IPS-18a (cell line): ENCODE measurements around the gene PRKCA.

ENCODE experiments used
- H3K27ac ChIP-seq: one replicate; pipeline ENCODE4 v1.5.1; 2013; ENCODE audit warnings: low read length
- H3K27me3 ChIP-seq: one replicate; pipeline ENCODE4 v1.6.1; 2013; ENCODE audit warnings: mild to moderate bottlenecking, low read length; ENCODE audit not compliant: control insufficient read depth, insufficient read depth
- H3K36me3 ChIP-seq: one replicate; pipeline ENCODE4 v1.6.1; 2013; ENCODE audit warnings: low read depth, low read length; ENCODE audit not compliant: control insufficient read depth
- H3K4me1 ChIP-seq: one replicate; pipeline ENCODE4 v1.6.1; 2013; ENCODE audit warnings: low read depth, low read length; ENCODE audit not compliant: control insufficient read depth
- H3K4me3 ChIP-seq: one replicate; pipeline ENCODE4 v1.5.1; 2013; ENCODE audit warnings: low read length
- H3K9ac ChIP-seq: one replicate; pipeline ENCODE4 v1.6.1; 2013; ENCODE audit warnings: mild to moderate bottlenecking, low read length, moderate library complexity
- H3K9me3 ChIP-seq: one replicate; pipeline ENCODE4 v1.6.1; 2013; ENCODE audit warnings: low read depth, low read length; ENCODE audit not compliant: control insufficient read depth

Gene PRKCA

GRCh38 chr17:66583112-66583748, 280.8 kb downstream of the PRKCA start:
- no peak overlapping the region for H3K4me3 ChIP-seq
- no peaks in the 10 kb centered on the region for H3K9me3 ChIP-seq
- peaks cover 3% of the 10 kb centered on the region for H3K4me1 ChIP-seq
- H3K27ac ChIP-seq = no peak overlapping the region
- no peaks in the 10 kb centered on the region for H3K36me3 ChIP-seq
- H3K9ac ChIP-seq = no peak overlapping the region
- H3K27me3 ChIP-seq = no peaks in the 10 kb centered on the region

- Histone ChIP-seq H3K9me3 (no peaks in the 10 kb centered on the region), H3K27ac (no peak overlapping the region), H3K4me1 (peaks cover 2% of the 10 kb centered on the region), H3K36me3 (no peaks in the 10 kb centered on the region), H3K4me3 (no peak overlapping the region), H3K27me3 (no peaks in the 10 kb centered on the region), H3K9ac (no peak overlapping the region)
Measured at GRCh38 chr17:66584927-66585326, 282.5 kb downstream of the PRKCA start.

GRCh38 chr17:66585472-66585871, 283.1 kb downstream of the PRKCA start:
- no peak overlapping the region for H3K4me3 ChIP-seq
- no peak overlapping the region for H3K9ac ChIP-seq
- no peaks in the 10 kb centered on the region for H3K36me3 ChIP-seq
- no peaks in the 10 kb centered on the region for H3K4me1 ChIP-seq
- H3K9me3 ChIP-seq = no peaks in the 10 kb centered on the region
- no peaks in the 10 kb centered on the region for H3K27me3 ChIP-seq
- H3K27ac ChIP-seq = no peak overlapping the region

GRCh38 chr17:66589892-66590291, 287.5 kb downstream of the PRKCA start:
- no peaks in the 10 kb centered on the region for H3K4me1 ChIP-seq
- no peak overlapping the region for H3K9ac ChIP-seq
- no peaks in the 10 kb centered on the region for H3K36me3 ChIP-seq
- H3K27ac ChIP-seq = no peak overlapping the region
- no peak overlapping the region for H3K4me3 ChIP-seq
- no peaks in the 10 kb centered on the region for H3K9me3 ChIP-seq
- H3K27me3 ChIP-seq = no peaks in the 10 kb centered on the region

GRCh38 chr17:66593116-66593515, 290.7 kb downstream of the PRKCA start:
- H3K36me3 ChIP-seq = no peaks in the 10 kb centered on the region
- H3K4me1 ChIP-seq = no peaks in the 10 kb centered on the region
- no peak overlapping the region for H3K27ac ChIP-seq
- H3K27me3 ChIP-seq = no peaks in the 10 kb centered on the region
- H3K9ac ChIP-seq = no peak overlapping the region
- H3K9me3 ChIP-seq = no peaks in the 10 kb centered on the region
- H3K4me3 ChIP-seq = no peak overlapping the region

- Histone ChIP-seq H3K4me3 (no peak overlapping the region), H3K27me3 (no peaks in the 10 kb centered on the region), H3K36me3 (no peaks in the 10 kb centered on the region), H3K27ac (no peak overlapping the region), H3K4me1 (no peaks in the 10 kb centered on the region), H3K9ac (no peak overlapping the region), H3K9me3 (no peaks in the 10 kb centered on the region)
Measured at GRCh38 chr17:66595893-66596292, 293.5 kb downstream of the PRKCA start.

- H3K36me3 ChIP-seq = no peaks in the 10 kb centered on the region
- peak overlapping the region; percentile 2 for H3K4me3 ChIP-seq
- no peaks in the 10 kb centered on the region for H3K9me3 ChIP-seq
- H3K9ac ChIP-seq = no peak overlapping the region
- H3K27me3 ChIP-seq = no peaks in the 10 kb centered on the region
- peaks cover 5% of the 10 kb centered on the region for H3K4me1 ChIP-seq
- no peak overlapping the region for H3K27ac ChIP-seq
Measured at GRCh38 chr17:66602659-66603384, 300.4 kb downstream of the PRKCA start.

- Histone ChIP-seq H3K36me3 (no peaks in the 10 kb centered on the region), H3K9me3 (no peaks in the 10 kb centered on the region), H3K9ac (no peak overlapping the region), H3K4me3 (no peak overlapping the region), H3K4me1 (peaks cover 5% of the 10 kb centered on the region), H3K27ac (no peak overlapping the region), H3K27me3 (no peaks in the 10 kb centered on the region)
Measured at GRCh38 chr17:66604376-66604775, 302.0 kb downstream of the PRKCA start.

- no peaks in the 10 kb centered on the region for H3K27me3 ChIP-seq
- no peaks in the 10 kb centered on the region for H3K9me3 ChIP-seq
- peaks cover 5% of the 10 kb centered on the region for H3K4me1 ChIP-seq
- H3K4me3 ChIP-seq = no peak overlapping the region
- H3K9ac ChIP-seq = no peak overlapping the region
- H3K36me3 ChIP-seq = no peaks in the 10 kb centered on the region
- no peak overlapping the region for H3K27ac ChIP-seq
Measured at GRCh38 chr17:66605541-66605940, 303.1 kb downstream of the PRKCA start.

GRCh38 chr17:66610361-66611133, 308.1 kb downstream of the PRKCA start:
- Histone ChIP-seq H3K9me3 (no peaks in the 10 kb centered on the region), H3K4me1 (no peaks in the 10 kb centered on the region), H3K36me3 (no peaks in the 10 kb centered on the region), H3K27ac (no peak overlapping the region), H3K4me3 (no peak overlapping the region), H3K27me3 (no peaks in the 10 kb centered on the region), H3K9ac (no peak overlapping the region)

GRCh38 chr17:66611397-66611796, 309.0 kb downstream of the PRKCA start:
- Histone ChIP-seq H3K27ac (no peak overlapping the region), H3K27me3 (no peaks in the 10 kb centered on the region), H3K36me3 (no peaks in the 10 kb centered on the region), H3K4me1 (no peaks in the 10 kb centered on the region), H3K9ac (no peak overlapping the region), H3K9me3 (no peaks in the 10 kb centered on the region), H3K4me3 (no peak overlapping the region)
